ENCODE data around the gene FAM83G. TPM values are rescaled to one million over a fixed set of nuclear protein-coding genes. Genes with fewer than 3 reads are reported as not detected.

FAM83G gene
- total and polyA plus RNA-seq, 2 donors (not counting 3 experiments of a cell fraction or from before 2014, with no cell fraction given), result 7.0 to 10.9 TPM

- BruUV-seq (replicated peaks), result no TSS peak
These were observed 19.8 kb upstream of the FAM83G start for GRCh38 chr17:19024101-19025078.

More at GRCh38 chr17:19024101-19025078, 19.8 kb upstream of the FAM83G start:
- Histone ChIP-seq H3K4me3 (replicated peaks in 1 of 3; ENCODE audit: insufficient read depth in 1 of 3, low read depth in 1 of 3, low read length in 3 of 3) (no peak overlapping the region), H3K9ac (replicated peaks; ENCODE audit: extremely low read depth, insufficient read depth, low read length) (no peak overlapping the region), H3K4me1 (ENCODE audit: control insufficient read depth, extremely low read depth, insufficient read depth, low read length) (no peaks in the 10 kb centered on the region), H3K27ac (ENCODE audit: insufficient read depth, low read depth, low read length) (no peak overlapping the region), H3K4me2 (ENCODE audit: insufficient read depth, low read length) (no peak overlapping the region), H3K36me3 (ENCODE audit: control insufficient read depth in 2 of 2, extremely low read depth in 1 of 2, insufficient read depth in 2 of 2, low read length in 2 of 2) (peaks cover 4 to 21% of the 10 kb centered on the region in 2 experiments), H3K79me2 (ENCODE audit: control insufficient read depth, insufficient read depth, low read length) (no peaks in the 10 kb centered on the region), H3K9me1 (replicated peaks; ENCODE audit: control insufficient read depth, extremely low read depth, insufficient read depth, low read length) (no peaks in the 10 kb centered on the region), H3K9me3 (replicated peaks; ENCODE audit: control insufficient read depth, insufficient read depth, low read length) (no peaks in the 10 kb centered on the region), H4K20me1 (replicated peaks; ENCODE audit: control insufficient read depth, extremely low read depth, insufficient read depth, low read length) (no peaks in the 10 kb centered on the region), H3K27me3 (ENCODE audit: control insufficient read depth in 2 of 2, insufficient read depth in 2 of 2, low read length in 2 of 2) (no peaks in the 10 kb centered on the region), H2AFZ (ENCODE audit: low read depth, low read length) (no peak overlapping the region)
- dilution Hi-C loops (cut with MboI; ENCODE audit: extremely low pct_ligation_motif_present, low sequenced_read_pairs) (no loop called here), intact Hi-C loops (cut with micrococcal nuclease) (no loop called here)
- TF ChIP-seq MYC (IDR thresholded peaks at IDR 0.05; ENCODE audit: low read depth, low read length), result no peak
- TF ChIP-seq FOS (IDR thresholded peaks at IDR 0.05; ENCODE audit: borderline replicate concordance, insufficient read depth, low read length), result no peak
- TF ChIP-seq CTCF (IDR thresholded peaks at IDR 0.05; ENCODE audit: extremely low read depth in 1 of 2, insufficient read depth in 1 of 2, low read depth in 1 of 2, low read length in 2 of 2), result no peak
- TF ChIP-seq GATA2 (IDR thresholded peaks at IDR 0.05; ENCODE audit: insufficient read depth, insufficient read length, low read depth, low read length), result no peak
- no peak for TF ChIP-seq EZH2 (IDR thresholded peaks at IDR 0.05; ENCODE audit: borderline replicate concordance, low read depth, low read length, severe bottlenecking)
- TF ChIP-seq POLR2A (IDR thresholded peaks at IDR 0.05; ENCODE audit: low read depth, low read length), result no peak
- no peak for TF ChIP-seq MAX (IDR thresholded peaks at IDR 0.05; ENCODE audit: insufficient read depth, insufficient read length)
- TF ChIP-seq POLR2AphosphoS5 (IDR thresholded peaks at IDR 0.05; ENCODE audit: insufficient read depth, low read depth, low read length), result no peak
- TF ChIP-seq JUN (IDR thresholded peaks at IDR 0.05; ENCODE audit: borderline replicate concordance, insufficient read depth, insufficient read length, low read depth), result no peak
- no peak for DNase-seq (ENCODE audit: low read depth, low spot score)
- POLR2A ChIA-PET, result no interaction called here
- FAIRE-seq, result no peak
- CTCF ChIA-PET, result interaction anchor here (4.1 kb wide), 1 partner anchor 64 kb away, joined by 22 read pairs; no protein-coding TSS in a partner anchor

Measured in endothelial cell of umbilical vein (primary cell).